ENCODE results near the gene HGFAC. TPM values are rescaled to one million over a fixed set of nuclear protein-coding genes. Genes with fewer than 3 reads are reported as not detected.

The HGFAC gene
- 0.53 TPM in 1 of 2 replicates, not detected in the other for total RNA-seq (2014; rRNA removed; shearing (Covaris generic); ENCODE audit: low replicate concordance)

- no peaks in the 10 kb centered on the region for H3K9me3 ChIP-seq
- H3K4me3 ChIP-seq = no peak within 1 kb of the TSS
- H3K36me3 ChIP-seq = no peaks in the 10 kb centered on the region
- no peak for DNase-seq
- H3K27me3 ChIP-seq = no peaks in the 10 kb centered on the region
These were observed at the start of gene HGFAC for GRCh38 chr4:3441501-3442459. HGFAC (plus strand) TSS chr4:3441968; CDS start chr4:3442002, 34 bp downstream.

- H3K9me3 ChIP-seq = no peaks in the 10 kb centered on the region
- H3K36me3 ChIP-seq = no peaks in the 10 kb centered on the region
- H3K4me3 ChIP-seq = no peak overlapping the region
- no peak for DNase-seq
- H3K27me3 ChIP-seq = no peaks in the 10 kb centered on the region
These were observed 49.4 kb upstream of the HGFAC start for GRCh38 chr4:3392321-3392720.

- Histone ChIP-seq H3K27me3 (no peaks in the 10 kb centered on the region), H3K36me3 (no peaks in the 10 kb centered on the region), H3K9me3 (no peaks in the 10 kb centered on the region), H3K4me3 (no peak overlapping the region)
- DNase-seq = no peak
These were observed 48.6 kb upstream of the HGFAC start for GRCh38 chr4:3393171-3393570.

GRCh38 chr4:3396600-3396999, 45.2 kb upstream of the HGFAC start:
- no peaks in the 10 kb centered on the region for H3K36me3 ChIP-seq
- H3K4me3 ChIP-seq = no peak overlapping the region
- H3K27me3 ChIP-seq = no peaks in the 10 kb centered on the region
- DNase-seq = no peak
- no peaks in the 10 kb centered on the region for H3K9me3 ChIP-seq

- DNase-seq = no peak
- H3K4me3 ChIP-seq = no peak overlapping the region
- H3K9me3 ChIP-seq = no peaks in the 10 kb centered on the region
- no peaks in the 10 kb centered on the region for H3K27me3 ChIP-seq
- no peaks in the 10 kb centered on the region for H3K36me3 ChIP-seq
These were observed 44.6 kb upstream of the HGFAC start for GRCh38 chr4:3397128-3397527.

GRCh38 chr4:3399277-3400194, 42.2 kb upstream of the HGFAC start:
- Histone ChIP-seq H3K27me3 (no peaks in the 10 kb centered on the region), H3K4me3 (no peak overlapping the region)
- DNase-seq = peak; percentile 44

GRCh38 chr4:3401436-3402171, 40.2 kb upstream of the HGFAC start:
- H3K27me3 ChIP-seq = no peaks in the 10 kb centered on the region
- H3K9me3 ChIP-seq = no peaks in the 10 kb centered on the region
- no peaks in the 10 kb centered on the region; the same call in 1 of the 2 replicates for H3K36me3 ChIP-seq
- no peak overlapping the region for H3K4me3 ChIP-seq
- peak; percentile 59 for DNase-seq

More at GRCh38 chr4:3399277-3400194, 42.2 kb upstream of the HGFAC start:
- Histone ChIP-seq H3K36me3 (no peaks in the 10 kb centered on the region; the same call in 1 of the 2 replicates), H3K9me3 (no peaks in the 10 kb centered on the region)

- no peak overlapping the region for H3K4me3 ChIP-seq
- H3K27me3 ChIP-seq = no peaks in the 10 kb centered on the region
- H3K9me3 ChIP-seq = no peaks in the 10 kb centered on the region
- DNase-seq = peak; percentile 58
- H3K36me3 ChIP-seq = no peaks in the 10 kb centered on the region; the same call in 1 of the 2 replicates
These were observed 39.0 kb upstream of the HGFAC start for GRCh38 chr4:3402491-3403347.

GRCh38 chr4:3403348-3403906, 38.3 kb upstream of the HGFAC start:
- Histone ChIP-seq H3K36me3 (no peaks in the 10 kb centered on the region; the same call in 1 of the 2 replicates), H3K4me3 (no peak overlapping the region)

GRCh38 chr4:3404546-3404945, 37.2 kb upstream of the HGFAC start:
- H3K4me3 ChIP-seq = no peak overlapping the region
- H3K27me3 ChIP-seq = no peaks in the 10 kb centered on the region
- no peaks in the 10 kb centered on the region; the same call in 1 of the 2 replicates for H3K36me3 ChIP-seq
- no peaks in the 10 kb centered on the region for H3K9me3 ChIP-seq
- no peak for DNase-seq

More at GRCh38 chr4:3403348-3403906, 38.3 kb upstream of the HGFAC start:
- no peaks in the 10 kb centered on the region for H3K9me3 ChIP-seq
- no peaks in the 10 kb centered on the region for H3K27me3 ChIP-seq
- no peak for DNase-seq

- no peaks in the 10 kb centered on the region for H3K9me3 ChIP-seq
- H3K36me3 ChIP-seq = no peaks in the 10 kb centered on the region; the same call in 1 of the 2 replicates
- H3K4me3 ChIP-seq = no peak overlapping the region
- no peak for DNase-seq
- no peaks in the 10 kb centered on the region for H3K27me3 ChIP-seq
These were observed 36.6 kb upstream of the HGFAC start for GRCh38 chr4:3405176-3405575.

GRCh38 chr4:3406021-3406420, 35.7 kb upstream of the HGFAC start:
- no peak for DNase-seq
- Histone ChIP-seq H3K27me3 (no peaks in the 10 kb centered on the region), H3K4me3 (no peak overlapping the region)

GRCh38 chr4:3406431-3406830, 35.3 kb upstream of the HGFAC start:
- H3K36me3 ChIP-seq = no peaks in the 10 kb centered on the region; the same call in 1 of the 2 replicates
- H3K9me3 ChIP-seq = no peaks in the 10 kb centered on the region
- no peak for DNase-seq
- H3K27me3 ChIP-seq = no peaks in the 10 kb centered on the region
- H3K4me3 ChIP-seq = no peak overlapping the region

More at GRCh38 chr4:3406021-3406420, 35.7 kb upstream of the HGFAC start:
- Histone ChIP-seq H3K9me3 (no peaks in the 10 kb centered on the region), H3K36me3 (no peaks in the 10 kb centered on the region; the same call in 1 of the 2 replicates)

GRCh38 chr4:3407171-3407771, 34.5 kb upstream of the HGFAC start:
- no peaks in the 10 kb centered on the region for H3K9me3 ChIP-seq
- no peak overlapping the region for H3K4me3 ChIP-seq
- H3K36me3 ChIP-seq = no peaks in the 10 kb centered on the region; the same call in 1 of the 2 replicates
- H3K27me3 ChIP-seq = no peaks in the 10 kb centered on the region
- no peak for DNase-seq

All from MG63 (cell line).